ENCODE measurements around the gene EPHB2.

Gene EPHB2

GRCh38 chr1:22865736-22866135, 155.1 kb downstream of the EPHB2 start:
- no peak for DNase-seq

GRCh38 chr1:22866868-22867267, 156.2 kb downstream of the EPHB2 start:
- DNase-seq, result no peak

DNA sequence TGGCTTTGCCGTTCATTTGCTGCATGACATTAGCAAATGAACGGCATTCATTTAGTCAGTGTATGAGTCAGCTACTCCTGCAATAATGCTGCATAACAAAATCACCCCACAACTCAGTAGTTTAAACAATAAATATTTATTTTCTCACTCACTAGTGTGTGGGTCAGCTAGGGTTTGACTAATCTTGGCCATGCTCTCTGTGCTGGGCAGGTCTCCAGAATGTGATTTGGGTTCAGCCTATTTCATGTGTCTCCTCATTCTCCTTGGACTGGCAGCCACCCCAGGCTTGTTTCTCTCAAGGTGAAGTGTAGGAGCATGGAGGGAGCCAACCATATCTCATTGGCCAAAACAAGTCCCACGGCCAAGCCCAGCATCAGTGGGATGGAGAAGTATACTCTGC, 157.7 kb downstream of the EPHB2 start:
- DNase-seq, result no peak

- DNase-seq, result no peak
Observed at GRCh38 chr1:22869325-22869724, 158.7 kb downstream of the EPHB2 start.

- DNase-seq, result no peak
Observed at GRCh38 chr1:22870201-22870871, 159.7 kb downstream of the EPHB2 start.

DNA sequence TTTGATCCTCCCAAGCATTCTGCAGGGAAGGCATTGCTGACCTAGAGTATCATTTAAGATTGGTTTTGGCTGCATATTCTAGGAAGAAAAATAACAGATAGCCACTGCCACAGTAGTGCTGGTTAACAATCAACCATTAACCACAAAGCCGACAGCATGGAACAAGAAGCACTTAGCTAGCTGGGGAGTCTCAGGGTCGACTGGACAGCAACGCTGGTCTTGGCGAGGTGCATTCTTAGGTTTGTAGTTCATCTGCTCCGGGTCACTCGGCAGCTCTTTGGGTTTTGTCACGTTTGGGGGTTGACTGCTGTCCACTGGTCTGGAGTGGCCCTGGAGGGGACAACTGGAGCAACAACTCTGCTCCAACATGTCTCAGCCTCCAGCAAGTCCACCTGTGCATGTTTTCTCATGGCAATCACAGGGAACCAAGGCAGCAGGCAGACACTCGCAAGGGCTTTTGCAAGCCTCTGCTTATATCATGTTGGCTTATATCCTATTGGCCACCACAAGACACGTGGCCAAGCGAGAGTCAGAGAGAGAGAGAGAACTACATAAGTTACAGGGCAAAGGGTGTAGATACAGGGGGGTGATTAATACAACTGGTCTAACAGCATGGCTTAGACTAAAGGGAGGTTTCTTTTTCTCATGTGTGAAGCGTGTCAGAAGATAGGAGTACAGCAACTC, 162.5 kb downstream of the EPHB2 start:
- DNase-seq, result no peak

DNA sequence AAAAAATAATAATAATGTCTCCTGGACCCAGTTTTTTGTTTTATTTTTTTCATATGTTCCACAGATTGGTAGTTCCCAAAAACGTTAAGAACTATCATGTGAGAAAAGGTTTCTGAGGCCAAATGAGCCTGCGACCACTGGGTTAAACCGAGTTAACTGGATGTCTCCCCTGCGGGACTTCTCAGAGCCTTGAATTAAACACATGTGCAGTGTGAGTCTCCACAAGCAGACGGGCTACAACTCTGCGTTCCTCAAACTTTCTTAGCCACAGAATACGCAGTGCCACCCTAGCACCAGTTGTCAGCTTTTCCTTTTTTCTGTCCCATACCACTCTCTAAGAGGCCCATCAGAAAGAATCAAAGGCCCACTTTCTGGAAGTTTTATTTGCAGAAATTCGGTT, 164.1 kb downstream of the EPHB2 start:
- no peak for DNase-seq

DNA sequence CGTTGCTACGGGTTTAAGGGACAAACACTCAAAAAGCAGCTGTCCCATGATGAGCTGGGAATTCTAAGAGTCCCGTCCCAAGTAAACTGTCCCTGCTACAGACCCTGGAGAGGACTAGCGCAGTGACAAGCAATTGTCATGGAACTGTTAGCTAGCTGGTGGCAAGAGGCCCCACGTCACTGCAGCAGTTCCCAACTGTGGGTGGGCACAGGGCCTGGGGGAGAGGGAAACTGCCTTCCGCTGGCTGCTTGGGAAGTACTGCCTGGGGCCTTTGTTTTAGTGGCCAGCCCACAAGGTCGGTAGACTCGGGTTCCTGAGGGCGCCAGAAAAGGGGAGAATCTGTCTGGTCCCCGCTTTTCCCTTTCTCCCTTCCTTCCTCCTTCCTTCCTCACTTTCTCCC, 164.6 kb downstream of the EPHB2 start:
- DNase-seq, result no peak

DNA sequence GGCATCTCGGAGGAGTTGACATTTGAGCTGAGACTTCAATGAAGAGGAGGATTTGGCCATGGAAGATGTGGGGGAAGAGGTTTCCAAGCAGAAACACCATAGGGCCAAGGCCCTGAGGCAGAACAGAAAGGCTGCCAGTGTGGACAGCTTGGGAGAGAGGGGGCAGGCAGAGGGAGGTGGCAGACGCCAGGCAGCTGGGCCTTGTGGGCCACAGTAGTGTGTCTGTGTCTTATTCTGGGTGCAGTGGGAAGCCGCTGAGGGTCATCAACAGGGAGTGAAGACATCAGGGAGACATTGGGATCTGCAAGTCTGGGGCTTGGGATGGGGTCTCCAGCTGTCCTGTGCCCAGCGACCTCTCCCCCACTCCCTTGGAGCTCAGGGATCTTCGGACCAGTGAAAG, 165.2 kb downstream of the EPHB2 start:
- no peak for DNase-seq

DNA sequence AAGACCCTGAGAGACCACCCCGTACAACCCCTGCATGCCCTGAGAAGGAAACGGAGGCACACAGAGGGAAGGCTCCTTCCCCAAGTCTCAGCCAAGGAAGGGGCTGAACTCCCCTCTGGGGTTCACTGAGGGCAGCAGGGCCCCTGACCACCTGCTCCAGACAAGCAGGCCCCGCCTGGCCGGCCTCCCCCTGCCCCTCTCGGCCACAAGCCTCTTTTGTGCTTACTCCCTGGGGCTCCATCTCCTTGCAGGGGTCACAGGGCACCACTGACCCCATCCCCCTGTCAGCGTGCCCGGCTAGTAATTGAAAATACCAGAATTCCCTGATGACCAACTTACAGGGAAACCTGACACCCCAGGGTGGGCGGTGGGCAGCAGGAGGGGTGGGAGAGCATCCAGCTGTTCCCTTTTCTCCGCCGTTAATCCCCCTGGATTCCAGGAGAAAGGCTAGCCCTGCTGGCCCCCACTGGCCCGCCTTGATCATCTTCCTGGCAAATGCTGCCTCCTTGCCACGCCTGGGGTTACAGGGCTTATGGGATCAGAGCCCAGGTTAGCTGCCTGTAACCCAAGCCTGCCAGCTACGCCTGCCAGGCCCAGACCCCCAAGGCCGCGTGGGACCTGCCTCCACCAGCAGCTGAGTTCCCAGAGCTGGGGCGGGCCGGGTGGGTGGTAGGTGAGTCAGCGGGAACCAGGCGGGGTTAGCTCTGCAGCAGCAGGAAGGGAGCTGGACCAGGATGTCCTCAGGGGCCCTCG, 165.9 kb downstream of the EPHB2 start:
- DNase-seq, result peak; percentile 49

DNA sequence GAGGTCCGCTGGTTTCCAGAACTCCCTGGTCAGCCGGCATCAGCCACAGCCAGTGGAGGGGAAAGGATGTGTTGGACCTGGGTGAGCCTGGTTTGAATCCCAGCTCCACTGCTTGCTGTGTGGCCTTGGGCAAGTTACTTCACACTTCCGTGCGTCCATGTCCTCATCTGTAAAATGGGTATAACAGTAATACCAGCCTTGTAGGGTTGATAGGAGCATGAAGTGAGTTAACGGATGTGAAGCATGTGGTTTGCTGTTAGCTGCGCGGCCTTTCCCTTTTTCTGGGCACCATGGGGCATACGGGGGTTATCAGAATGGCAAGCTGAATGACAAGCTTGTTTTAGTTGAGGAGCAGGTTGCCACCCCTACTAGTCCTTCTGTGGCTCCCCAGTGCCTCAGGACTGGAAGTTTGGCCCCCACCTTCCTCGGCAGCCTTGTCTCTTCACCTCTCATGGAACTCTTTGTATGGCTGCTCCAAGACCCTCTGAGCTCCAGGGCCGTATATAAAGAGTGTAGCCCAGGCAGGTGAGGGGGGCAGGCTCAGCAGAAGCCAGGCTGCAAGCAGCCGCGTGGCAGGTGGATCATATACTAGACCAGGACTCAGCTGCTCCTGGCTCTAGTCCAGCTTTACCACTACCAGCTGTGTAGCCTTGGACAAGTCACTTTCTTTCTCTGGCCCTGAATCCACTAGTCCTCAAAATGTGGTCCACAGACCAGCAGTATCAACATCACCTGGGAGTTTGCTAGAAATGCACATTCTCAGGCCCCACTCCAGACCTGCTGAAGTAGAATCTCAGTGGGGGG, 166.7 kb downstream of the EPHB2 start:
- no peak for DNase-seq

GRCh38 chr1:22877980-22878379, 167.3 kb downstream of the EPHB2 start:
- DNase-seq, result no peak

- DNase-seq, result no peak
Observed at GRCh38 chr1:22878626-22879025, 168.0 kb downstream of the EPHB2 start.

- DNase-seq, result no peak
Observed at GRCh38 chr1:22879445-22879844, 168.8 kb downstream of the EPHB2 start.

- no peak for DNase-seq
Observed at GRCh38 chr1:22880174-22880601, 169.5 kb downstream of the EPHB2 start.

DNA sequence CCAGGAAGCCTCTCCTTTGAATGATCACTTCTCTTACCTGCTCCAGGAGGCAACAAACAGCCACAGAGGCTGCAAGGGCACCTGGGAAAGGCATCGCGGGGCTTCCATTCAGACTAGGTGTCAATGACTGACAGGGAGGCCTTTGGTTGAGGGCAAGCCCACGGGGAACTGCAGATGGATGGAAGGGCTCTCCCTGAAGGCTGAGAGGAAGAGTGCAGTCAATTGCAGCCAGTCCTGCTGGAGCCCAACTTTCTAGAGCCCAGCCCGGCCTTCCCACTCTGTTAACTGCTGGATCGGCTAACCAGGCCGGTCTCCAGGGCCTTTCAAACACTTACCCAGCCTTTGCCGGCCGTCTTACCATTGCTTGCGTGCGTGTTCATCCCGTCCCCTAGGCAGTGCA, 172.8 kb downstream of the EPHB2 start:
- no peak for DNase-seq

GRCh38 chr1:22884806-22885530, 174.3 kb downstream of the EPHB2 start:
- no peak for DNase-seq

DNA sequence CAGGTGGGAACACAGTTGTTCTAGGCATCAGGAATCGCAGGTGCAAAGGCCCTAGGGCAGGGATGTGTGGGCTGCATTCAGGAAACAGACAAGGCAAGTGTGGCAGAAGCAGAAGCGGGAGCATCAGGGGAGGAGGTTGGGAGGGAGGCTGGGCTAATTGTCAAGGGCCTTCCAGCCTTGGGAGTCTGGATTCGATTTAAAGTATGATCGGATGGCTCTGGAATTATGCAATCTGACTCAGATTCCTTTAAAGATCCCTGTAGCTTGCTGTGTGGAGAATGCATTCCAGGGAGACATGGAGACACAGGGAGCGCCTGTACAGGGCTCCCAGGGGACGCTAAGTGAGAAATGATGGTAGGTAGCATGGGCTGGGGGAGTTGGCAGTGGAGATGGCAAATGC, 175.6 kb downstream of the EPHB2 start:
- no peak for DNase-seq

DNA sequence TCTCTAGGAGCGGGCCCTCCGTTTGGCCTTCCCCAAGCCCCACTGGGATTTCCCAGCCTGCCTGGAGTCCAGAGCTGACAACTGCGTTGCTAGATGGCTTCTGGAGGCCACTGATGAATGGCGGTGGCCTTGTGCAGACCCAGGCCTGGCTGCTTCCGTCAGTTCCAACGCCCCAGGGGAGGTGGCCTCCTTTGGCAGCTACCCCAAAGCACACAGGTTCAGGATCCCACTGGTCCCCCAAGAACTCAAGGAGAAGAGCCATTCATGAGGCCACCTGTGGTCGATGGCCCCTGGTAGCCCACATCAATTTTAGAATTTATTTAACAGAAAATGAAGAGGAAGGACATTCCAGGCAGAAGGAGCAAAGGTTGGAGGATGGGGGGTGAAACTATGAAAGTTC, 176.9 kb downstream of the EPHB2 start:
- no peak for DNase-seq

- no peak for DNase-seq
Observed at GRCh38 chr1:22888320-22889075, 177.9 kb downstream of the EPHB2 start.

- DNase-seq, result peak; percentile 41
Observed at GRCh38 chr1:22889213-22889827, 178.7 kb downstream of the EPHB2 start.

Measured in NCI-H2171 treated with DMSO at 0.1 percent for 48 hours (cell line).